ENCODE measurements around the gene TMEM161B. TPM values are rescaled to one million over a fixed set of nuclear protein-coding genes. Genes with fewer than 3 reads are reported as not detected.

Gene TMEM161B
- total RNA-seq, 1 donor from 2014 or later = 21.2 TPM

GRCh38 chr5:88250010-88250409 is 18.6 kb downstream of the TMEM161B start:
- Histone ChIP-seq H3K4me1 (no peaks in the 10 kb centered on the region), H3K9me3 (no peaks in the 10 kb centered on the region), H3K36me3 (no peaks in the 10 kb centered on the region), H3K4me3 (no peak overlapping the region), H3K27ac (no peak overlapping the region), H3K27me3 (ENCODE audit: low read depth) (no peaks in the 10 kb centered on the region)
- ATAC-seq = no peak
- TF ChIP-seq, protein P1, sequence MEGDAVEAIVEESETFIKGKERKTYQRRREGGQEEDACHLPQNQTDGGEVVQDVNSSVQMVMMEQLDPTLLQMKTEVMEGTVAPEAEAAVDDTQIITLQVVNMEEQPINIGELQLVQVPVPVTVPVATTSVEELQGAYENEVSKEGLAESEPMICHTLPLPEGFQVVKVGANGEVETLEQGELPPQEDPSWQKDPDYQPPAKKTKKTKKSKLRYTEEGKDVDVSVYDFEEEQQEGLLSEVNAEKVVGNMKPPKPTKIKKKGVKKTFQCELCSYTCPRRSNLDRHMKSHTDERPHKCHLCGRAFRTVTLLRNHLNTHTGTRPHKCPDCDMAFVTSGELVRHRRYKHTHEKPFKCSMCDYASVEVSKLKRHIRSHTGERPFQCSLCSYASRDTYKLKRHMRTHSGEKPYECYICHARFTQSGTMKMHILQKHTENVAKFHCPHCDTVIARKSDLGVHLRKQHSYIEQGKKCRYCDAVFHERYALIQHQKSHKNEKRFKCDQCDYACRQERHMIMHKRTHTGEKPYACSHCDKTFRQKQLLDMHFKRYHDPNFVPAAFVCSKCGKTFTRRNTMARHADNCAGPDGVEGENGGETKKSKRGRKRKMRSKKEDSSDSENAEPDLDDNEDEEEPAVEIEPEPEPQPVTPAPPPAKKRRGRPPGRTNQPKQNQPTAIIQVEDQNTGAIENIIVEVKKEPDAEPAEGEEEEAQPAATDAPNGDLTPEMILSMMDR (IDR thresholded peaks at IDR 0.05) = no peak
- no peak for DNase-seq
- intact Hi-C loops (cut with DNase I) = no loop called here

- H3K27ac ChIP-seq = no peak overlapping the region
- H3K4me3 ChIP-seq = no peak overlapping the region
- H3K9me3 ChIP-seq = no peaks in the 10 kb centered on the region
- TF ChIP-seq, protein P1 (IDR thresholded peaks at IDR 0.05) = no peak
- ATAC-seq (no peak), DNase-seq (no peak)
- intact Hi-C loops (cut with DNase I) = no loop called here
- H3K4me1 ChIP-seq = no peaks in the 10 kb centered on the region
- no peaks in the 10 kb centered on the region for H3K36me3 ChIP-seq
- no peaks in the 10 kb centered on the region for H3K27me3 ChIP-seq (ENCODE audit: low read depth)
Measured at GRCh38 chr5:88248743-88249540, 19.7 kb downstream of the TMEM161B start.

DNA sequence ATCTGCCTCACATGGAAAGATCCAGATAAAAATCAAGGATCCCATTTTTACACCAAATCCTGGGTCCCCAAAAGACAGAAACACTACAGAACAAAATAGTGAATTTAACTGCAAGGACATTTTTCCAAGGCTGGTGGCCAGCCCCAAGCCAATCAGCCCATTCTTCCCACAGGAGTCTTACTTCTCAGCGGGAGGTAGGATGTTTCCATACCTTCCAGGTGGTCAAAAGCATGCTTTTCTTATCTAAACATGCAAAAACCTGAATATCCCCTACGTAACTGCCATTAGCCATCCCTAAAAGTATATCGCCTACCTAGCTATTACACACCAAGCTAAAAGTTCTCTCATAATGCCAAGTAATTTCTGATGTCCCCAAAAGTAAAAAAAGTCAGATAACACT is 20.6 kb downstream of the TMEM161B start:
- H3K9me3 ChIP-seq = no peaks in the 10 kb centered on the region
- no peak overlapping the region for H3K27ac ChIP-seq
- TF ChIP-seq, protein P1 (IDR thresholded peaks at IDR 0.05) = no peak
- DNase-seq = no peak
- no peak for ATAC-seq
- H3K36me3 ChIP-seq = no peaks in the 10 kb centered on the region
- no peaks in the 10 kb centered on the region for H3K4me1 ChIP-seq
- intact Hi-C loops (cut with DNase I) = no loop called here
- no peaks in the 10 kb centered on the region for H3K27me3 ChIP-seq (ENCODE audit: low read depth)
- H3K4me3 ChIP-seq = no peak overlapping the region

- H3K36me3 ChIP-seq = no peaks in the 10 kb centered on the region
- no peak overlapping the region for H3K27ac ChIP-seq
- TF ChIP-seq, protein P1 (IDR thresholded peaks at IDR 0.05) = no peak
- H3K27me3 ChIP-seq (ENCODE audit: low read depth) = no peaks in the 10 kb centered on the region
- no peak for ATAC-seq
- H3K9me3 ChIP-seq = no peaks in the 10 kb centered on the region
- no peaks in the 10 kb centered on the region for H3K4me1 ChIP-seq
- no peak for DNase-seq
- H3K4me3 ChIP-seq = no peak overlapping the region
- intact Hi-C loops (cut with DNase I) = no loop called here
Measured at GRCh38 chr5:88245893-88246244, 22.8 kb downstream of the TMEM161B start.

- no peaks in the 10 kb centered on the region for H3K27me3 ChIP-seq (ENCODE audit: low read depth)
- DNase-seq = no peak
- H3K9me3 ChIP-seq = no peaks in the 10 kb centered on the region
- ATAC-seq = no peak
- H3K27ac ChIP-seq = no peak overlapping the region
- no peak overlapping the region for H3K4me3 ChIP-seq
- intact Hi-C loops (cut with DNase I) = no loop called here
- no peaks in the 10 kb centered on the region for H3K4me1 ChIP-seq
- TF ChIP-seq, protein P1 (IDR thresholded peaks at IDR 0.05) = no peak
- no peaks in the 10 kb centered on the region for H3K36me3 ChIP-seq
Measured at GRCh38 chr5:88245241-88245892, 23.3 kb downstream of the TMEM161B start.

All from lower lobe of right lung (tissue), 2 donors.